NCI-H2107 treated with DMSO at 0.1 percent for 48 hours (cell line): Measurements from ENCODE around the gene GULP1.
"Not testable (repeated sequence)": the region's sequence is repeated elsewhere in the genome, so short reads cannot be mapped to it uniquely, and the experiment has no call there.

Source experiments
- DNase-seq: peaks from one replicate; lab custom pipeline; 2025; ENCODE audit not compliant: unreplicated experiment; lab: John Stamatoyannopoulos, UW

Gene GULP1

DNA sequence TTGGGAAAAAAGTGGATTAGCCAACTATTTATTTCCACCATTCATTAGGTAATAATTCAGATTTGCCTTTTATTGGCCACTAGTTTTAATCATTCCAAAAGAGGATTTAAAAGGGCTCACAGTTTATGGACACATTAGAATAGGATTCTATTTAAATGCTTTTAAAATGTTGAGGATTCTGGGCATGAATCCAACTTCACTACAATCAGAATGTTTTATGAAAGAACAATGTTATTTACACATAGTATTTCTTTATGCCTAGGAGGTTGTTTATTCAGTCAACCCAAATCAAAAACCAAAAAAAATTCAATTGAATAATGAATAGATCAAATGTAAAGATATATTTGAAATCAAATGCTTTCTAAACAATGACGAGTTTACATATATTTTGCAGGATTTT lies 232.2 kb downstream of the GULP1 start:
- DNase-seq, result no peak

DNA sequence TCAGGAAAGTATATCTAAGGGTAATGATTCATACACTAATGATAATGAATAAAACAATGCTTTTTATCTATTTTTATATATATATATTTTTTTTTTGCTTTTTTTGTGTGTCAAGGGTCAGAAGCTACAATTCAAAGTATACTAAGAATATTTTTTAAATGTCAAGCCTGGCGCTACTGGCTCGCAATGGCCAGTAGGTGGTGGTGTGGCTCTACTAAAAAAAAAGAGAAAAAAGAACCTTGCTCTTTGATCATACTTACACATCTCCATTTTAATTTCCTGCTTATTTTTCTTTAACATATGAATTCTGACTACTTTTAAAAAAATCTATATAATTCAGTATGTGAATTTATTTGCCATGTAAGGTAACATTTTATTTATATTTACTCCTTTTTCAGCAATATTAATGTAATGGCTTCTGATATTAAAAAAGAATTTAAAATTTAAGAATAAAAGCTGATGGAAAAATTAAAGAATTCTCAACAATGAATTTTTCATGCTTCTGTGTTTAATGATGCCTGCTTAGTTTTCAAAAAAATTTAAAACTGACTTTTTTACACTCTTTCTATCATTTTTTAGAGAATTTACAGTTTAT lies 232.9 kb downstream of the GULP1 start:
- DNase-seq, result peak; percentile 16

DNA sequence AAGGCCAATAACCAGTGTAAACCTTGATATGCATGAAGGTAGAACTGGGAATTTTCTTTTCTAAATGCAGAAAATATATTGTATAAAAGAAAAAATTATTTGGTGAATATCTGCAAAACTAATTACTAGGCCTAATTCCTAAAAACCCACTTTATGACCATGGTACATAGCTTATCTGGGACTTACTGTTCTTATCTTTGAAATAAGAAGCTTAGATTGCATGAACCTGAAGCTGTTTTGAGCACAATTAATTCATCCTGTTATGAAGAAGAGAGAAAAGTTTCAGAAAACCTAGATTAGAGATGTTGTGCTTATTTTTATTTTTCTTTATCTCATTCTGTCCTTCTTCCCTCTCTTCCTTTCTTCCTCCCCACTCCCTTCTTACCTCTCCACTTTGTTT lies 235.0 kb downstream of the GULP1 start:
- DNase-seq, result no peak

- no peak for DNase-seq
Measured at GRCh38 chr2:188527141-188527540, 235.5 kb downstream of the GULP1 start.

- no peak for DNase-seq
Measured at GRCh38 chr2:188527581-188527993, 235.9 kb downstream of the GULP1 start.

DNA sequence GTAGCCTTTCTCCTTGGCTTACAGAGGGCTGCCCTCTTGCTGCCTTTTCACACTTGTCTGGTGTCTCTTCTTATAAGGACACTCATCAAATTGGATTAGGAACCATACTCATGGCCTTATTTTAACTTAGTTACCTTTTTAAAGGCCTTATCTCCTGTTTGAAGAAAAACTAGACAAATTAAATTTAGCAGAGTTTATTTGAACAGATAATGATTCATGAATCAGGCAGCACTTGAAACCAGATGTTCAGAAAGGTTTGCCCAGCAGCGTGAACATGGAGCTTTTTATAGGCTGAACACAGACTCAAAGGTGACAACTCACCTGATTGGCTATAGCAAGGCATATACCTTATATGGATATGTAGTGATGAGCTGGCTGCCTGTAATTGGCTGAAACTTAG lies 238.0 kb downstream of the GULP1 start:
- no peak for DNase-seq

GRCh38 chr2:188534875-188535274 lies 243.2 kb downstream of the GULP1 start:
- no peak for DNase-seq

DNA sequence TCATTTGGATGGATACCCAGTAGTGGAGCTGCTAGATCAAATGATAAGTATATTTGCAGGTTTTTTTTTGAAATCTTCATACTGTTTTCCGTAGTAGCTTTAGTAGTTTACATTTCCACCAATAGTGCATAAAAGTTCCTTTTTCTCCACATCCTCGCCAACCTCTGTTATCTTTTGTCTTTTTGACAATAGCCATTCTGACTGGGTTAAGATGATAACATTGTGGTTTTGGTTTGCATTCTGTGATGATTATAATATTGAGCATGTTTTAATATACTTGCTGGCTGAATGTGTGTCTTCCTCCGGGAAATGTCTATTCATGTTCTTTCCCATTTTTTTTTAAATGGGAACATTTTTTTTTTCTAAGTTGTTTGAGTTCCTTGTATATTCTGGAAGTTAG lies 260.0 kb downstream of the GULP1 start:
- no peak for DNase-seq

GRCh38 chr2:188557081-188557480 lies 265.4 kb downstream of the GULP1 start:
- DNase-seq, result no peak

- DNase-seq, result not testable (repeated sequence)
Measured at GRCh38 chr2:188559455-188559854, 267.8 kb downstream of the GULP1 start.

GRCh38 chr2:188561473-188561979 lies 269.9 kb downstream of the GULP1 start:
- no peak for DNase-seq

DNA sequence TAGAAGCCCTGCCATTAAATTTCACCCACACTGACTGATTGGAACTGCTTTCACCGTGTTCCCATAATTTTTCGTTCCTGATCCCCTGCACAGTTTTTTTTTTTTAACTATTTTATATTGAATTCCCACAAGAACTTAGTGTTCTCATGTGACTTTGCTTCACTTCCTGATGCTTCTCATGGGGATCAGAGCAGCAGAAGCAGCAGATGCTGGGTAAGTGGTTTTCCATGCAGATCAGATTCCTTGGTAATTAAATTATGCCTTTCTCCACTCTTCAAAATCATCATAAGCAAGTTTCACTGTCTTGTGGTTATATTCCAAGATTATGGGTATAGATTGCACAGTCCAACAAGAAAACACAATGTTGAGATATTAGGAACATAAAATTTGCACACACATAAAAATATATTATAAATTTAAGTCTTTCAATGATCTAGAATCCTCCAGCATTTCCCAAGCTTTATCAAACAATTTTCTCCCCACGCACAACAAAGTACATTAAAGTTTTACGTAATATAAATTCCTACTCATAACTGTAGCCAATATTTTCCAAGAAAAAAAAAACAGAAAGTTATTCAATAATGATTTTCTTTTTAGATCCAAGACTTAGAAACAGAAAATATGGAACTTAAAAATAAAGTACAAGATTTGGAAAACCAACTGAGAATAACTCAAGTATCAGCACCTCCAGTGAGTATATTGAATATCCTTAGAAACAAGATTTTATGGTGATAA lies 277.9 kb downstream of the GULP1 start:
- no peak for DNase-seq

DNA sequence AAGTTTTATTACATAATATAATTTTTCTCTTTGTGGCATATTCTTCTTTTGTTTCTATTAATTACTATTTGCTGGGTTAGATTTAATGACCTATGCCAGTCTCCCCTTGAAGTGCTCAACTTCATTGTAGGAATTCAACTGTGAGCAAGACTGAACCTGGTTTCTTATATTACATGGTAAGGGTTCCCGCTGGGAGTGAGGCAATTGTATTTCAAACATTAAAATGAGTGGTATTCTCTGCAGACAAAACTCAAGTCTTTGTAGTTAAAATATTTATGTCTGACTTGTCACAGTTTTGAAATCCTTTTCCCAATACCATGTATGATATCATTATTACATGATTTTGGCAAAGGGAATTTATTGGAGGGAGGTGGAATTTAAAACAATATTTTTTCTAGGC lies 278.7 kb downstream of the GULP1 start:
- DNase-seq, result no peak

GRCh38 chr2:188571543-188572303 lies 280.0 kb downstream of the GULP1 start:
- DNase-seq, result no peak

DNA sequence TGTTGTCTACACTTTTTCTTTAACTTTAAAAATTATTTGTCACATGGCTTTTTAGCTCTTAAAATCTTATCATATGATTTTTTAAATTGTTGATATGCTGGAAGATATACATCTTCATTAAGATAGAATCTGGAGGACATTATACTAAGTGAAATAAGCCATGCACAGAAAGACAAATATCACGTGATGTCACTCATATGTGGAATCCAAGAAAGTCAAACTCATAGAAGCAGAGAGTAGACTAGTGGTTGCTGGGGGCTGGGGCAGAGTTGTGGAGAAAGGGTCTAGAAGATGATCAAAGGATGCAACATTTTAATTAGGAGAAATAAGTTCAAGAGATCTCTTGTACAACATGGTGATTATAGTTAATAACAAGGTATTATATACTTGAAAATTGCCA lies 280.9 kb downstream of the GULP1 start:
- no peak for DNase-seq

GRCh38 chr2:188573453-188573852 lies 281.8 kb downstream of the GULP1 start:
- DNase-seq, result no peak

DNA sequence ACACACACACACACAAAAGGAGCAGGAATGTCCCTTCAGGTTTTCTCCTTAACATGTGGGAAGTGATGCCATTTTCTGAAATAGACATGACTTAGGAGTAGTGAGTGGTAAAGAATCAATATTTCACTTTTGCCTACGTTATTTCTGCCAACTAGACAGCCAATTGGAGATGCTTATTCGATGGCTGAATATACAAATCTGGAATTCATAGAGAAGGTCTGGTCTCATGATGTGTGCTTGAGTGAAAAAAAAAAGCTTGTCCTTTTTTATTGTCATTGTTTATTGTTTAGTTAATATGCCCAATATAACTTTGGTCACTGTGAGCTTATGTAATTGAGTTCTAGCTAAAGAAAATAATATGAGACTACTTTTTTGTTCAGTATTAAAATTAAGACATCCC lies 284.3 kb downstream of the GULP1 start:
- no peak for DNase-seq

GRCh38 chr2:188576651-188577050 lies 285.0 kb downstream of the GULP1 start:
- no peak for DNase-seq

DNA sequence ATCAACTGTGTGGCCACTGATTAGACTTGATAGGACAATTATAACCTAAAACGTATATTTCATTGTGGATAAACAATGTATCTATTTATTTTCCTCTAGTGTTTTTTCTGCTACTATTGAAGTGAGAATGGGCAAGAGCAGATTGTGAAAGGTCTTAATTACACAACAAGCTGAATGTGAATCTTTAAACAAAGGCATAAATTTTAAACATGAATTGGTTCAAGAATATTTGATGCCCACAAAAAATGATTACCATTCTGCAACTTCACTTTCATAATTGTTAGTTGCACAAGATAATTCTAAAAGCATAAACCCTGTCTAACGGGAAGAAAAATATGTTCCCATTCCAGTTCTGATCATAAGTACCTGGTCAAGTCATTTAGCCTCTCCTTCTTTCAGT lies 285.6 kb downstream of the GULP1 start:
- DNase-seq, result no peak

DNA sequence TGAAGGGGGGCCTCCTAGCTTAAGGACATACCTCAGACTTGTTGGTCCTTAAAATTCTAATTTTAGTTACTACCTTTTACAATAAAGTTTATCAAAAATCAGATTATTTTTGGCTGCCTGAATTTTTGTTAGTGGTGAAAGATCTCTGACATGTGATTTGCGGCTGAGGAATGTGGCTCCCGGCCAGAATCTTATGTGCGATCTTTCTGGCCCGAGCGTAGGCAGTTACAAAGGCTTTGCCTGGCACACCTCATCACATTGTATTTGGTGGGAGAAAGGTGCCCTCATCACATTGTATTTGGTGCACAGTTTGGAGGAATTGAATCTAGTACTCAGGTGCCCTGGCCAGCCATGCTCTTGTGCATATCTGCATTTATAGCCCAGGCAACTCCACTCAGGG lies 289.1 kb downstream of the GULP1 start:
- DNase-seq, result no peak

GRCh38 chr2:188582211-188582610 lies 290.5 kb downstream of the GULP1 start:
- DNase-seq, result no peak

- no peak for DNase-seq
Measured at GRCh38 chr2:188588235-188588634, 296.6 kb downstream of the GULP1 start.
